K562 (cell line): ENCODE data around the gene SLC7A10. TPM values are rescaled to one million over a fixed set of nuclear protein-coding genes. Genes with fewer than 3 reads are reported as not detected.

Source experiments
- ATF7 ChIP-seq: fragments of 450-650 bp; IDR thresholded peaks from 2 replicates; pipeline ENCODE4 v1.7.1; 2014; ENCODE audit warnings: mild to moderate bottlenecking, moderate library complexity
- GABPA ChIP-seq: fragments of 200-800 bp; sonication (Bioruptor generic); conservative IDR thresholded peaks from 2 replicates; pipeline ENCODE4 v1.6.1; 2016; ENCODE audit warnings: low read depth, missing genetic modification characterization, missing compliant biosample characterization
- HNRNPL ChIP-seq: fragments of 200-400 bp; formaldehyde crosslinking; IDR thresholded peaks from 2 replicates; pipeline ENCODE4 v1.6.1; 2017; ENCODE audit warnings: low read depth, mild to moderate bottlenecking, low read length
- NCOR1 ChIP-seq: fragments of 450-650 bp; IDR thresholded peaks from 2 replicates; pipeline ENCODE4 v1.6.1; 2016; ENCODE audit warnings: mild to moderate bottlenecking, moderate library complexity
- SREBF1 ChIP-seq: fragments of 150-350 bp; IDR thresholded peaks from 2 replicates; pipeline ENCODE4 v1.6.1; 2014; ENCODE audit warnings: antibody characterized with exemption, low read depth, low read length, borderline replicate concordance
- TAF9B ChIP-seq: fragments of 450-650 bp; IDR thresholded peaks from 2 replicates; pipeline ENCODE4 v1.6.1; 2018; ENCODE audit warnings: mild to moderate bottlenecking; ENCODE audit not compliant: partially characterized antibody
- ZNF133 ChIP-seq: fragments of 250-450 bp; sonication (Bioruptor Pico); IDR thresholded peaks from 2 replicates; pipeline ENCODE4 v1.4.0; 2020; ENCODE audit warnings: mild to moderate bottlenecking
- polyA plus RNA-seq, 8 experiments: library from polyadenylated mRNA; depleted of rRNA in 4 of 8; stranded (reverse) in 5 of 8; unstranded in 3 of 8; fragments of >200 nt; fragmentation: Nextera tagmentation in 2 of 8; fragmentation: Illumina TruSeq in 1 of 8; extraction: Ambion mirVana in 2 of 8; extraction: Trizol in 1 of 8; gene quantifications; 2 replicates each; pipeline versions ENCODE4 v1.2.1 to v1.2.3, GENCODE V29; 2011 to 2014; ENCODE audit warnings: inconsistent platforms in 1 of 8, missing spikeins in 1 of 8
- total RNA-seq, 7 experiments: library from RNA; depleted of rRNA in 6 of 7; stranded (reverse); fragments of >200 nt in 6 of 7; fragmentation: Illumina TruSeq in 2 of 7; extraction: Trizol in 2 of 7; gene quantifications; 2 replicates each; pipeline versions ENCODE4 v1.2.1 to v1.2.3, GENCODE V29; 2011 to 2021; ENCODE audit warnings: low replicate concordance in 1 of 7
- TF ChIP-seq, protein P1 (sequence below): fragments of 250-450 bp; sonication (Bioruptor Pico); IDR thresholded peaks from 2 replicates; pipeline ENCODE4 v1.4.0; 2020
- TF ChIP-seq, protein P2 (sequence below), 2 experiments: fragments of 450-650 bp; IDR thresholded peaks; 2 replicates each; pipeline ENCODE4 v1.6.1; 2016; ENCODE audit warnings: mild to moderate bottlenecking in 2 of 2, borderline replicate concordance in 1 of 2, low read depth in 1 of 2, moderate library complexity in 1 of 2

Gene SLC7A10
- total and polyA plus RNA-seq, 9 of the 15 experiments (the other 6 are each of a cell fraction or from before 2014, with no cell fraction given) = 0.07 TPM; not detected in 8

DNA sequence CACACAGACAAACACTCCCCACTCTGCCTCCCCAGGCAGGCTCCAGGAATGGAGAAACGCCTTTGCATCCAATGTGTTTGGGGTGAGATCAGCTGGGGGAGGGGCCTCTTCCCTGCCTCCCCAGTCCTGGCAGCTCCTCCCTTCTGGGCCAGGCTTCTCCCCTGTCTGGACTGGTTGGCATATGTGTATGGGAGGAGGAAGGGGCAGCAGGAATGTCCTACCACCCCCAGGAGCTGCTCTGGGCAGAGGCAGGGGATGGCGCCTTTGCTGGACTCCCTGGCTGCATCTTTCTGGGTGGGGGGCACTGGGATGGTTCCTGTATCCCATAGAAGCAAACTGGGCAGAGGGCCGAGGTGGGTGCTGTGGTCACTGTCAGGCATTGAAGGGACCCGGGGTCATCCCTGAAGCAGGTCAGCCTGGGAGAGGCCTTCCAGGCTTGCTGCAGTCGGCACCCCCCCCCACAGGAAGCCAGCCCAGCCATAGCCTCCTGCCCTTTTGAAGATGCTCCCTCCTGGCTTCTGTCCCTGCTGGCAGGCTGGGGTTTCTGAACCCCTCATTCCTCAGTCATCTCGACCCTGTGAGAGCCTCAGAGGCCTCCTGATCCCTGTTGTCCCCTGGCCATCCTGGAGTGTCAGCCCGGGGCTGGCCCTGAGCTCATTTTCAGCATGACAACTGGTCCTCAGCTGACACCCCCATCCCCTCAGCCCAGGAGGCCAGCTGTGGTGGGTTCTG is 21.2 kb upstream of the SLC7A10 start (continued):
- TF ChIP-seq HNRNPL (no peak), ATF7 (no peak), NCOR1 (no peak), ZNF133 (CRISPR knock-in tag) (no peak), GABPA (tag) (no peak), TAF9B (no peak), SREBF1 (no peak)
- TF ChIP-seq, protein P1, sequence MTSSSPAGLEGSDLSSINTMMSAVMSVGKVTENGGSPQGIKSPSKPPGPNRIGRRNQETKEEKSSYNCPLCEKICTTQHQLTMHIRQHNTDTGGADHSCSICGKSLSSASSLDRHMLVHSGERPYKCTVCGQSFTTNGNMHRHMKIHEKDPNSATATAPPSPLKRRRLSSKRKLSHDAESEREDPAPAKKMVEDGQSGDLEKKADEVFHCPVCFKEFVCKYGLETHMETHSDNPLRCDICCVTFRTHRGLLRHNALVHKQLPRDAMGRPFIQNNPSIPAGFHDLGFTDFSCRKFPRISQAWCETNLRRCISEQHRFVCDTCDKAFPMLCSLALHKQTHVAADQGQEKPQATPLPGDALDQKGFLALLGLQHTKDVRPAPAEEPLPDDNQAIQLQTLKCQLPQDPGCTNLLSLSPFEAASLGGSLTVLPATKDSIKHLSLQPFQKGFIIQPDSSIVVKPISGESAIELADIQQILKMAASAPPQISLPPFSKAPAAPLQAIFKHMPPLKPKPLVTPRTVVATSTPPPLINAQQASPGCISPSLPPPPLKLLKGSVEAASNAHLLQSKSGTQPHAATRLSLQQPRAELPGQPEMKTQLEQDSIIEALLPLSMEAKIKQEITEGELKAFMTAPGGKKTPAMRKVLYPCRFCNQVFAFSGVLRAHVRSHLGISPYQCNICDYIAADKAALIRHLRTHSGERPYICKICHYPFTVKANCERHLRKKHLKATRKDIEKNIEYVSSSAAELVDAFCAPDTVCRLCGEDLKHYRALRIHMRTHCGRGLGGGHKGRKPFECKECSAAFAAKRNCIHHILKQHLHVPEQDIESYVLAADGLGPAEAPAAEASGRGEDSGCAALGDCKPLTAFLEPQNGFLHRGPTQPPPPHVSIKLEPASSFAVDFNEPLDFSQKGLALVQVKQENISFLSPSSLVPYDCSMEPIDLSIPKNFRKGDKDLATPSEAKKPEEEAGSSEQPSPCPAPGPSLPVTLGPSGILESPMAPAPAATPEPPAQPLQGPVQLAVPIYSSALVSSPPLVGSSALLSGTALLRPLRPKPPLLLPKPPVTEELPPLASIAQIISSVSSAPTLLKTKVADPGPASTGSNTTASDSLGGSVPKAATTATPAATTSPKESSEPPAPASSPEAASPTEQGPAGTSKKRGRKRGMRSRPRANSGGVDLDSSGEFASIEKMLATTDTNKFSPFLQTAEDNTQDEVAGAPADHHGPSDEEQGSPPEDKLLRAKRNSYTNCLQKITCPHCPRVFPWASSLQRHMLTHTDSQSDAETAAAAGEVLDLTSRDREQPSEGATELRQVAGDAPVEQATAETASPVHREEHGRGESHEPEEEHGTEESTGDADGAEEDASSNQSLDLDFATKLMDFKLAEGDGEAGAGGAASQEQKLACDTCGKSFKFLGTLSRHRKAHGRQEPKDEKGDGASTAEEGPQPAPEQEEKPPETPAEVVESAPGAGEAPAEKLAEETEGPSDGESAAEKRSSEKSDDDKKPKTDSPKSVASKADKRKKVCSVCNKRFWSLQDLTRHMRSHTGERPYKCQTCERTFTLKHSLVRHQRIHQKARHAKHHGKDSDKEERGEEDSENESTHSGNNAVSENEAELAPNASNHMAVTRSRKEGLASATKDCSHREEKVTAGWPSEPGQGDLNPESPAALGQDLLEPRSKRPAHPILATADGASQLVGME = no peak
- TF ChIP-seq, protein P2, sequence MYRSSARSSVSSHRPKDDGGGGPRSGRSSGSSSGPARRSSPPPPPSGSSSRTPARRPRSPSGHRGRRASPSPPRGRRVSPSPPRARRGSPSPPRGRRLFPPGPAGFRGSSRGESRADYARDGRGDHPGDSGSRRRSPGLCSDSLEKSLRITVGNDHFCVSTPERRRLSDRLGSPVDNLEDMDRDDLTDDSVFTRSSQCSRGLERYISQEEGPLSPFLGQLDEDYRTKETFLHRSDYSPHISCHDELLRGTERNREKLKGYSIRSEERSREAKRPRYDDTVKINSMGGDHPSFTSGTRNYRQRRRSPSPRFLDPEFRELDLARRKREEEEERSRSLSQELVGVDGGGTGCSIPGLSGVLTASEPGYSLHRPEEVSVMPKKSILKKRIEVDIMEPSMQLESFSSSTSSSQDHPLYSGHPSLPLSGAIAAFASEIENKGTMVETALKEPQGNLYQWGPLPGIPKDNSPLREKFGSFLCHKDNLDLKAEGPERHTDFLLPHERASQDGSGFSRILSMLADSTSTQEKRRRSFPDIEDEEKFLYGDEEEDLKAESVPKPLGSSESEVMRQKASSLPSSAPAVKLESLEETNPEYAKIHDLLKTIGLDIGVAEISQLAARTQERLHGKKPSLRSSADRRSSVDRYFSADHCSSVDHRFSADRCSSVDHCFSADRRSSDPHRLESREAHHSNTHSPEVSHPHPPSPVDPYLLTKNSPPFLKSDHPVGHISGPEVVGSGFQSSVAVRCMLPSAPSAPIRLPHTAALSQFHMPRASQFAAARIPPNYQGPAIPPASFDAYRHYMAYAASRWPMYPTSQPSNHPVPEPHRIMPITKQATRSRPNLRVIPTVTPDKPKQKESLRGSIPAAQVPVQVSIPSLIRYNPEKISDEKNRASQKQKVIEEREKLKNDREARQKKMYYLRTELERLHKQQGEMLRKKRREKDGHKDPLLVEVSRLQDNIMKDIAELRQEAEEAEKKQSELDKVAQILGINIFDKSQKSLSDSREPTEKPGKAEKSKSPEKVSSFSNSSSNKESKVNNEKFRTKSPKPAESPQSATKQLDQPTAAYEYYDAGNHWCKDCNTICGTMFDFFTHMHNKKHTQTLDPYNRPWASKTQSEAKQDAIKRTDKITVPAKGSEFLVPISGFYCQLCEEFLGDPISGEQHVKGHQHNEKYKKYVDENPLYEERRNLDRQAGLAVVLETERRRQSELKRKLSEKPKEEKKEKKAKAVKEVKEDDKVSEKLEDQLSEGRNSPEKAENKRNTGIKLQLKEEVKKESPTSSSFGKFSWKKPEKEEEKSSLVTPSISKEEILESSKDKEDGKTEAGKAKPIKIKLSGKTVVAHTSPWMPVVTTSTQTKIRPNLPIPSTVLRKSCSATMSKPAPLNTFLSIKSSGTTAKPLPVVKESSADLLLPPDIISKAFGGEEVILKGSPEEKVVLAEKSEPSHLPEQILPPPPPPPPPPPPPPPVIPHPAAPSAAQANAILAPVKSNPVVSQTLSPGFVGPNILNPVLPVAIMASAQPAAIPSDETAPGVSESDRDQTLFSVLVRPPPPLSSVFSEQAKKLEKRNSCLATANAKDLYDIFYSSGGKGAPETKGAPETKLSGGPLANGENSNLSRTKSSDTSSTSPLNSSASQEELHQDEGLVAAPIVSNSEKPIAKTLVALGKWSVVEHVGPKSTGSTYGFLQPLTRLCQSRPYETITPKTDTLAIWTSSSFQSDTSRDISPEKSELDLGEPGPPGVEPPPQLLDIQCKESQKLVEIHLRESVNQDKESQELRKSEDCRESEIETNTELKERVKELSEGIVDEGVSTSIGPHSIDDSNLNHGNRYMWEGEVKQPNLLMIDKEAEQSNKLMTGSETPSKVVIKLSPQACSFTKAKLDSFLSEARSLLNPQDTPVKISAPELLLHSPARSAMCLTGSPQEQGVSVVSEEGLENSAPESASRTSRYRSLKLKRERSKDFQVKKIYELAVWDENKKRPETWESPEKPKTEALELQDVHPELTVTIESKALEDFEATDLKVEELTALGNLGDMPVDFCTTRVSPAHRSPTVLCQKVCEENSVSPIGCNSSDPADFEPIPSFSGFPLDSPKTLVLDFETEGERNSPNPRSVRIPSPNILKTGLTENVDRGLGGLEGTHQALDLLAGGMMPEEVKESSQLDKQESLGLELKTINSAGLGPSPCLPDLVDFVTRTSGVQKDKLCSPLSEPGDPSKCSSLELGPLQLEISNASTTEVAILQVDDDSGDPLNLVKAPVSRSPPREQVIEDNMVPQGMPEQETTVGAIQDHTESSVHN (IDR thresholded peaks at IDR 0.05; ENCODE audit: borderline replicate concordance in 1 of 2, low read depth in 1 of 2) = no peak
